HepG2 (cell line): Measurements from ENCODE around the gene RGS19. TPM values are rescaled to one million over a fixed set of nuclear protein-coding genes. Genes with fewer than 3 reads are reported as not detected.

ENCODE experiments used
- BRD4 ChIP-seq: sonication (generic); formaldehyde crosslinking; IDR thresholded peaks from 2 replicates; pipeline ENCODE4 v1.4.0; 2020; ENCODE audit warnings: missing genetic modification reagents
- CREB3 ChIP-seq: sonication (generic); formaldehyde crosslinking; IDR thresholded peaks from 2 replicates; pipeline ENCODE4 v1.5.0; 2020; ENCODE audit warnings: missing genetic modification reagents
- HMG20A ChIP-seq: IDR thresholded peaks from 2 replicates; pipeline ENCODE4 v1.6.1; 2016; ENCODE audit warnings: borderline replicate concordance
- MIXL1 ChIP-seq: IDR thresholded peaks from 2 replicates; pipeline ENCODE4 v1.6.1; 2016
- SKIL ChIP-seq: sonication (generic); formaldehyde crosslinking; IDR thresholded peaks from 2 replicates; pipeline ENCODE4 v1.8.0; 2022; ENCODE audit warnings: missing genetic modification reagents, mild to moderate bottlenecking, moderate library complexity, borderline replicate concordance
- YEATS4 ChIP-seq: sonication (generic); formaldehyde crosslinking; IDR thresholded peaks from 2 replicates; pipeline ENCODE4 v1.4.0; 2020; ENCODE audit warnings: missing genetic modification reagents, borderline replicate concordance
- ZNF615 ChIP-seq: sonication (generic); formaldehyde crosslinking; IDR thresholded peaks from 2 replicates; pipeline ENCODE4 v1.5.0; 2020; ENCODE audit warnings: mild to moderate bottlenecking, missing genetic modification reagents, borderline replicate concordance
- polyA plus RNA-seq, 8 experiments: library from polyadenylated mRNA; depleted of rRNA in 3 of 8; stranded (reverse) in 7 of 8; unstranded in 1 of 8; fragments of >200 nt; fragmentation: Illumina TruSeq in 4 of 8; extraction: Trizol in 4 of 8; gene quantifications; 2 replicates each; pipeline versions ENCODE4 v1.2.1 to v1.2.3, GENCODE V29; 2011 to 2016; ENCODE audit warnings: low read depth in 4 of 8, missing spikeins in 1 of 8, mixed read lengths in 1 of 8; ENCODE audit not compliant: insufficient read depth in 1 of 8
- total RNA-seq, 5 experiments: library from RNA; depleted of rRNA; stranded (reverse); fragments of >200 nt; fragmentation: Illumina TruSeq; extraction: Trizol; gene quantifications; 2 replicates each; pipeline ENCODE4 v1.2.3, GENCODE V29; 2016; ENCODE audit warnings: low read depth in 1 of 5
- TF ChIP-seq, protein P1 (sequence below): sonication (generic); formaldehyde crosslinking; IDR thresholded peaks from 2 replicates; pipeline ENCODE4 v1.8.0; 2022; ENCODE audit warnings: mild to moderate bottlenecking, missing genetic modification reagents; ENCODE audit not compliant: insufficient replicate concordance
- TF ChIP-seq, protein P2 (sequence below): IDR thresholded peaks from 2 replicates; pipeline ENCODE4 v1.6.1; 2016; ENCODE audit warnings: mild to moderate bottlenecking, missing biosample characterization, missing genetic modification reagents

The RGS19 gene
- total and polyA plus RNA-seq, 2 of the 13 experiments (the other 11 are each of a cell fraction or from before 2014, with no cell fraction given), result 10.7 to 11.9 TPM

GRCh38 chr20:64041781-64042053, 37.6 kb downstream of the RGS19 start (continued):
- TF ChIP-seq, protein P1, sequence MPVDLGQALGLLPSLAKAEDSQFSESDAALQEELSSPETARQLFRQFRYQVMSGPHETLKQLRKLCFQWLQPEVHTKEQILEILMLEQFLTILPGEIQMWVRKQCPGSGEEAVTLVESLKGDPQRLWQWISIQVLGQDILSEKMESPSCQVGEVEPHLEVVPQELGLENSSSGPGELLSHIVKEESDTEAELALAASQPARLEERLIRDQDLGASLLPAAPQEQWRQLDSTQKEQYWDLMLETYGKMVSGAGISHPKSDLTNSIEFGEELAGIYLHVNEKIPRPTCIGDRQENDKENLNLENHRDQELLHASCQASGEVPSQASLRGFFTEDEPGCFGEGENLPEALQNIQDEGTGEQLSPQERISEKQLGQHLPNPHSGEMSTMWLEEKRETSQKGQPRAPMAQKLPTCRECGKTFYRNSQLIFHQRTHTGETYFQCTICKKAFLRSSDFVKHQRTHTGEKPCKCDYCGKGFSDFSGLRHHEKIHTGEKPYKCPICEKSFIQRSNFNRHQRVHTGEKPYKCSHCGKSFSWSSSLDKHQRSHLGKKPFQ, result no peak
- TF ChIP-seq, protein P2, sequence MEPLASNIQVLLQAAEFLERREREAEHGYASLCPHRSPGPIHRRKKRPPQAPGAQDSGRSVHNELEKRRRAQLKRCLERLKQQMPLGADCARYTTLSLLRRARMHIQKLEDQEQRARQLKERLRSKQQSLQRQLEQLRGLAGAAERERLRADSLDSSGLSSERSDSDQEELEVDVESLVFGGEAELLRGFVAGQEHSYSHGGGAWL, result no peak
- 0 out of 2 replicates have a peak, but pooled peaks have one; percentile 60 for TF ChIP-seq BRD4 (CRISPR knock-in tag)
- no peak for TF ChIP-seq MIXL1
- no peak for TF ChIP-seq HMG20A (CRISPR knock-in tag)
- 0 out of 2 replicates have a peak, but pooled peaks have one; percentile 56 for TF ChIP-seq ZNF615 (CRISPR knock-in tag)
- peak; percentile 9; the same call in 1 of the 2 replicates for TF ChIP-seq SKIL (CRISPR knock-in tag)
- no peak for TF ChIP-seq YEATS4 (CRISPR knock-in tag)
- TF ChIP-seq CREB3, result 0 out of 2 replicates have a peak, but pooled peaks have one; percentile 5
